ENCODE data around the gene FSIP1.

DNA sequence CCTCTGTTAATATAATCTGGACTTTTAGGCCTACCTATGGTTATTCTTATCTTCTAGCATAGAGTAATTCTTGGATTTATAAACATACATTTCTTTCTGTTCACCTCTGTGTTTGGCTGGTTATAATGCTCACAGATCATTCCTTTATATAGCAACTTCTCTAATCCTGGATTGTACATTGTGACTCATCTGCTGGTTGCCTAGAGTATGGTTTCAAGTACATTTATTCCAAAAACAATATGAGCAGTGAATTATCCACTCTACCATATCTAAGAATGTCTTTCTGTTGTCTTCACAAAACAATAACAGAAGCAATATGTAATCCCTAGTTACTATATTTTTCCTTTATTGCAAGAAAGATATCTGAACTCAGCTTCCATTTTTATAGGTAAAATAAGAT, 35.3 kb downstream of the FSIP1 start:
- TF ChIP-seq POLR2A (IDR thresholded peaks at IDR 0.05): no peak
- TF ChIP-seq, protein P1, sequence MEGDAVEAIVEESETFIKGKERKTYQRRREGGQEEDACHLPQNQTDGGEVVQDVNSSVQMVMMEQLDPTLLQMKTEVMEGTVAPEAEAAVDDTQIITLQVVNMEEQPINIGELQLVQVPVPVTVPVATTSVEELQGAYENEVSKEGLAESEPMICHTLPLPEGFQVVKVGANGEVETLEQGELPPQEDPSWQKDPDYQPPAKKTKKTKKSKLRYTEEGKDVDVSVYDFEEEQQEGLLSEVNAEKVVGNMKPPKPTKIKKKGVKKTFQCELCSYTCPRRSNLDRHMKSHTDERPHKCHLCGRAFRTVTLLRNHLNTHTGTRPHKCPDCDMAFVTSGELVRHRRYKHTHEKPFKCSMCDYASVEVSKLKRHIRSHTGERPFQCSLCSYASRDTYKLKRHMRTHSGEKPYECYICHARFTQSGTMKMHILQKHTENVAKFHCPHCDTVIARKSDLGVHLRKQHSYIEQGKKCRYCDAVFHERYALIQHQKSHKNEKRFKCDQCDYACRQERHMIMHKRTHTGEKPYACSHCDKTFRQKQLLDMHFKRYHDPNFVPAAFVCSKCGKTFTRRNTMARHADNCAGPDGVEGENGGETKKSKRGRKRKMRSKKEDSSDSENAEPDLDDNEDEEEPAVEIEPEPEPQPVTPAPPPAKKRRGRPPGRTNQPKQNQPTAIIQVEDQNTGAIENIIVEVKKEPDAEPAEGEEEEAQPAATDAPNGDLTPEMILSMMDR (IDR thresholded peaks at IDR 0.05): no peak
- TF ChIP-seq EP300 (IDR thresholded peaks at IDR 0.05): no peak

Measured in ovary (tissue), 3 donors.